Caco-2 (cell line): ENCODE measurements around the gene PLEKHA6. TPM values are rescaled to one million over a fixed set of nuclear protein-coding genes. Genes with fewer than 3 reads are reported as not detected.
A peak's percentile ranks its signal among the peaks of the same experiment; 100 is the strongest.

Source experiments
- BruUV-seq: library from RNA; stranded (reverse); fragments of 400-500 nt; replicated peaks from 2 replicates; lab custom pipeline; 2021; lab: Mats Ljungman, UMichigan
- CTCF ChIA-PET: fragments of 300-600 bp; sonication (Branson Sonifier 250); formaldehyde crosslinking; loops from one replicate; lab custom pipeline; 2022; ENCODE audit warnings: antibody characterized with exemption; lab: Charles Lee
- POLR2A ChIA-PET: fragments of 300-600 bp; sonication (Branson Sonifier 250); formaldehyde crosslinking; loops from one replicate; lab custom pipeline; 2022; ENCODE audit warnings: antibody characterized with exemption; lab: Charles Lee
- DNase-seq, 2 experiments: peaks; one replicate each; pipeline versions ENCODE4 v3.0.0 to v3.0.0-alpha.2; 2020 to 2022
- H3K27me3 ChIP-seq: replicated peaks from 2 replicates; pipeline ENCODE4 v1.6.0; 2011; ENCODE audit warnings: low read length; ENCODE audit not compliant: control insufficient read depth, insufficient read depth
- H3K36me3 ChIP-seq: 2 replicates; pipeline ENCODE4 v1.5.1; 2011; ENCODE audit warnings: low read length; ENCODE audit not compliant: control insufficient read depth, insufficient read depth
- H3K4me1 ChIP-seq: fragments of 250-450 bp; sonication (Bioruptor Pico); 2 replicates; pipeline ENCODE4 v1.5.1; 2020; ENCODE audit warnings: mild to moderate bottlenecking
- H3K4me3 ChIP-seq: 2 replicates; pipeline ENCODE4 v1.5.1; 2011; ENCODE audit warnings: low read depth, mild to moderate bottlenecking, control low read depth, low read length
- H3K9me3 ChIP-seq: fragments of 250-450 bp; sonication (Bioruptor Pico); 2 replicates; pipeline ENCODE4 v1.5.1; 2020; ENCODE audit warnings: mild to moderate bottlenecking, moderate library complexity
- H3K27ac Mint-ChIP-seq: one replicate; pipeline ENCODE4 v1.8.0; 2022; ENCODE audit warnings: mixed read lengths; ENCODE audit not compliant: unreplicated experiment
- H3K27me3 Mint-ChIP-seq: one replicate; pipeline ENCODE4 v1.8.0; 2022; ENCODE audit warnings: mixed read lengths; ENCODE audit not compliant: insufficient read depth, unreplicated experiment
- H3K36me3 Mint-ChIP-seq: one replicate; pipeline ENCODE4 v1.8.0; 2022; ENCODE audit warnings: mild to moderate bottlenecking, mixed read lengths; ENCODE audit not compliant: insufficient read depth, unreplicated experiment
- H3K4me1 Mint-ChIP-seq: one replicate; pipeline ENCODE4 v1.8.0; 2022; ENCODE audit warnings: low read depth, mixed read lengths; ENCODE audit not compliant: unreplicated experiment
- H3K4me3 Mint-ChIP-seq: one replicate; pipeline ENCODE4 v1.8.0; 2022; ENCODE audit warnings: mild to moderate bottlenecking, moderate library complexity, mixed read lengths; ENCODE audit not compliant: unreplicated experiment
- H3K9me3 Mint-ChIP-seq: one replicate; pipeline ENCODE4 v1.8.0; 2022; ENCODE audit warnings: mixed read lengths; ENCODE audit not compliant: unreplicated experiment
- intact Hi-C: fragments of 100-400 bp; cut with micrococcal nuclease; formaldehyde crosslinking; loops from one replicate; pipeline ENCODE4 v1.10.0; 2022; ENCODE audit not compliant: unreplicated experiment
- total RNA-seq: library from RNA; stranded (reverse); gene quantifications from 2 replicates; pipeline ENCODE4 v1.2.3, GENCODE V29; 2022
- TF ChIP-seq, protein P1 (sequence below), 2 experiments: fragments of 200-600 bp in 1 of 2; IDR thresholded peaks; 1 replicate in 1 of 2; 2 replicates in 1 of 2; pipeline versions ENCODE4 v1.5.1 to v1.8.0; 2011 to 2022; ENCODE audit warnings: antibody characterized with exemption in 1 of 2, control low read depth in 1 of 2, inconsistent platforms in 1 of 2, low read depth in 1 of 2, low read length in 1 of 2, mild to moderate bottlenecking in 1 of 2, moderate library complexity in 1 of 2; ENCODE audit not compliant: insufficient read depth in 1 of 2, severe bottlenecking in 1 of 2, unreplicated experiment in 1 of 2

The PLEKHA6 gene
- total RNA-seq, 1 experiment from 2014 or later: 18.8 TPM

DNA sequence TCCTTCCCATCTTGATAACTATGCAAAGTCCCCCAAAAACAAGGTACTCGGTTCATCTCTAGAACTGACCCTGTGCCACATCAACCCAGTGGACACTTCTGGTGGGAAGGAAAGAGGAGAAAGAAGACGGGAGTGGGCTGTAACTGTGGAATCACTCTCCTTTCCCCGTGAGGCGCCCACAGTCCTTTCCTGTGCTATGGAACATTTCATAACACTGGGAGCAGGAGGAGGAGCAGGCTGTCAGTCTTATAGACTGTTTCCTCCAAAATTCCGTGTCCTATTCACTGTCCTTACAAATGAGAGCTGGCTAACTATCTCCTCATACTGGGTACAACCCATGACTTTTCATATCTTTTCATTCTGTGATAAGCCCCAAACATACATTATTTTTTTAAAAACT lies 40.7 kb downstream of the PLEKHA6 start:
- no peak overlapping the region for H3K4me3 ChIP-seq
- no peak for DNase-seq
- peaks cover 5% of the 10 kb centered on the region for H3K36me3 Mint-ChIP-seq
- POLR2A ChIA-PET: no interaction called here
- TF ChIP-seq, protein P1, sequence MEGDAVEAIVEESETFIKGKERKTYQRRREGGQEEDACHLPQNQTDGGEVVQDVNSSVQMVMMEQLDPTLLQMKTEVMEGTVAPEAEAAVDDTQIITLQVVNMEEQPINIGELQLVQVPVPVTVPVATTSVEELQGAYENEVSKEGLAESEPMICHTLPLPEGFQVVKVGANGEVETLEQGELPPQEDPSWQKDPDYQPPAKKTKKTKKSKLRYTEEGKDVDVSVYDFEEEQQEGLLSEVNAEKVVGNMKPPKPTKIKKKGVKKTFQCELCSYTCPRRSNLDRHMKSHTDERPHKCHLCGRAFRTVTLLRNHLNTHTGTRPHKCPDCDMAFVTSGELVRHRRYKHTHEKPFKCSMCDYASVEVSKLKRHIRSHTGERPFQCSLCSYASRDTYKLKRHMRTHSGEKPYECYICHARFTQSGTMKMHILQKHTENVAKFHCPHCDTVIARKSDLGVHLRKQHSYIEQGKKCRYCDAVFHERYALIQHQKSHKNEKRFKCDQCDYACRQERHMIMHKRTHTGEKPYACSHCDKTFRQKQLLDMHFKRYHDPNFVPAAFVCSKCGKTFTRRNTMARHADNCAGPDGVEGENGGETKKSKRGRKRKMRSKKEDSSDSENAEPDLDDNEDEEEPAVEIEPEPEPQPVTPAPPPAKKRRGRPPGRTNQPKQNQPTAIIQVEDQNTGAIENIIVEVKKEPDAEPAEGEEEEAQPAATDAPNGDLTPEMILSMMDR (IDR thresholded peaks at IDR 0.05; ENCODE audit: insufficient read depth in 1 of 2, low read depth in 1 of 2, low read length in 1 of 2, severe bottlenecking in 1 of 2, unreplicated experiment in 1 of 2): no peak
- peaks cover 79% of the 10 kb centered on the region for H3K4me1 ChIP-seq
- H3K4me1 Mint-ChIP-seq: peaks cover 55% of the 10 kb centered on the region
- intact Hi-C loops: no loop called here
- CTCF ChIA-PET: no interaction called here
- H3K9me3 ChIP-seq: no peaks in the 10 kb centered on the region
- BruUV-seq: no TSS peak
- no peak overlapping the region for H3K4me3 Mint-ChIP-seq
- no peaks in the 10 kb centered on the region for H3K27me3 Mint-ChIP-seq
- H3K9me3 Mint-ChIP-seq: no peaks in the 10 kb centered on the region
- H3K27ac Mint-ChIP-seq: peak overlapping the region; percentile 83
- no peaks in the 10 kb centered on the region for H3K27me3 ChIP-seq
- no peaks in the 10 kb centered on the region for H3K36me3 ChIP-seq

DNA sequence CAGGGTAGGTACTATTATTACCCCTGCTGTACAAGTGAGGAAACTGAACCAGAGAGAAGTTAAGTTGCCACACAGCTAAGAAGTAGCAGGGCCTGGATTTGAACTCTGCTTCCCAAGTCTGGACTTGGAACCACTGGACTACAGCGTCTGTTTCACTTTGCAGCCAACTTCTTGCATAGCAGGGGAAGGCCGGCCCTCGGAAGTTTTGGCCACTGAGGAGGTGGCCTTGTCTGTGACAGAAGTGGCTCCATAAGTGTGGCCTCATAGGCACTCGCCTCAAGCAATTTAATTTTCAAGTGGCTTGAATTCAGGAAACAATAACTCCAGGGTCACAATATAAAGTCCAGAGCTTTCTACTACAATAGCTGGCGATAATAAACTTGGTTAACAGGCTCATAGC lies 41.4 kb downstream of the PLEKHA6 start:
- TF ChIP-seq, protein P1 (IDR thresholded peaks at IDR 0.05; ENCODE audit: insufficient read depth in 1 of 2, low read depth in 1 of 2, low read length in 1 of 2, severe bottlenecking in 1 of 2, unreplicated experiment in 1 of 2): no peak
- H3K4me1 ChIP-seq: peaks cover 79% of the 10 kb centered on the region
- H3K27me3 ChIP-seq: no peaks in the 10 kb centered on the region
- Mint-ChIP-seq H3K27me3 (no peaks in the 10 kb centered on the region), H3K9me3 (no peaks in the 10 kb centered on the region), H3K27ac (no peak overlapping the region), H3K4me3 (no peak overlapping the region), H3K4me1 (peaks cover 52% of the 10 kb centered on the region), H3K36me3 (peaks cover 5% of the 10 kb centered on the region)
- intact Hi-C loops: no loop called here
- CTCF ChIA-PET: no interaction called here
- DNase-seq: no peak
- POLR2A ChIA-PET: no interaction called here
- H3K9me3 ChIP-seq: no peaks in the 10 kb centered on the region
- H3K36me3 ChIP-seq: no peaks in the 10 kb centered on the region
- no peak overlapping the region for H3K4me3 ChIP-seq
- no TSS peak for BruUV-seq

GRCh38 chr1:204317170-204317569 lies 42.6 kb downstream of the PLEKHA6 start:
- POLR2A ChIA-PET: no interaction called here
- Histone ChIP-seq H3K9me3 (no peaks in the 10 kb centered on the region), H3K4me3 (no peak overlapping the region), H3K36me3 (no peaks in the 10 kb centered on the region), H3K4me1 (peaks cover 78% of the 10 kb centered on the region), H3K27me3 (no peaks in the 10 kb centered on the region)
- intact Hi-C loops: loop anchor here (2.0 kb wide), 1 partner anchor 30 kb away; no protein-coding TSS in a partner anchor
- Mint-ChIP-seq H3K9me3 (no peaks in the 10 kb centered on the region), H3K36me3 (peaks cover 5% of the 10 kb centered on the region), H3K4me1 (peaks cover 52% of the 10 kb centered on the region), H3K27ac (peak overlapping the region; percentile 51), H3K27me3 (no peaks in the 10 kb centered on the region), H3K4me3 (no peak overlapping the region)
- TF ChIP-seq, protein P1 (IDR thresholded peaks at IDR 0.05; ENCODE audit: insufficient read depth in 1 of 2, low read depth in 1 of 2, low read length in 1 of 2, severe bottlenecking in 1 of 2, unreplicated experiment in 1 of 2): no peak
- peak; percentile 45 to 63 for DNase-seq
- CTCF ChIA-PET: interaction anchor here (1.1 kb wide), 1 partner anchor 47 kb away, joined by 3 read pairs; no protein-coding TSS in a partner anchor
- no TSS peak for BruUV-seq
